GM12873 (cell line): ENCODE results near the gene PPIP5K2.

Experiments used
- TF ChIP-seq, protein P1 (sequence below): IDR thresholded peaks from 2 replicates; pipeline ENCODE4 v1.5.1; 2012; ENCODE audit warnings: low read depth, mild to moderate bottlenecking, moderate library complexity, low read length, control low read depth; ENCODE audit not compliant: insufficient read depth; ENCODE audit errors: missing control alignments

The PPIP5K2 gene

DNA sequence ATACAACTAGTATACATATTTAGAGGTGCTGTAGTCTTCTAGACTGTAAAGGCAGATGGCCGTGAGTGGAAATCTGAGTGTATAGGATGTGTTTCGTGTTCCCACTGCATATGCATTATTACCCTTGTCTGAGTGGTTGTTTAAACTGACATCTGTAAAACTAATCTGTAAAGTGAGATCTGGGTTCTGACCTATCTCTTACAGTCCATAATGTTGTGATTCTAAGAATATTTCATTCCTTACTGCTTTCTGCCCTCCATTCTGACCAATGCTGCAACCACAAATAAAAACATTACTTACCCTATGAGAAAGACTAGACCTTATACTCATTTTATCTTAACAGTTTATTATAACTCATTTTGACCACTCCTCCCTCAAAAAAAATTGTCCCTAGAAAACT lies 90.9 kb downstream of the PPIP5K2 start:
- TF ChIP-seq, protein P1, sequence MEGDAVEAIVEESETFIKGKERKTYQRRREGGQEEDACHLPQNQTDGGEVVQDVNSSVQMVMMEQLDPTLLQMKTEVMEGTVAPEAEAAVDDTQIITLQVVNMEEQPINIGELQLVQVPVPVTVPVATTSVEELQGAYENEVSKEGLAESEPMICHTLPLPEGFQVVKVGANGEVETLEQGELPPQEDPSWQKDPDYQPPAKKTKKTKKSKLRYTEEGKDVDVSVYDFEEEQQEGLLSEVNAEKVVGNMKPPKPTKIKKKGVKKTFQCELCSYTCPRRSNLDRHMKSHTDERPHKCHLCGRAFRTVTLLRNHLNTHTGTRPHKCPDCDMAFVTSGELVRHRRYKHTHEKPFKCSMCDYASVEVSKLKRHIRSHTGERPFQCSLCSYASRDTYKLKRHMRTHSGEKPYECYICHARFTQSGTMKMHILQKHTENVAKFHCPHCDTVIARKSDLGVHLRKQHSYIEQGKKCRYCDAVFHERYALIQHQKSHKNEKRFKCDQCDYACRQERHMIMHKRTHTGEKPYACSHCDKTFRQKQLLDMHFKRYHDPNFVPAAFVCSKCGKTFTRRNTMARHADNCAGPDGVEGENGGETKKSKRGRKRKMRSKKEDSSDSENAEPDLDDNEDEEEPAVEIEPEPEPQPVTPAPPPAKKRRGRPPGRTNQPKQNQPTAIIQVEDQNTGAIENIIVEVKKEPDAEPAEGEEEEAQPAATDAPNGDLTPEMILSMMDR = no peak

DNA sequence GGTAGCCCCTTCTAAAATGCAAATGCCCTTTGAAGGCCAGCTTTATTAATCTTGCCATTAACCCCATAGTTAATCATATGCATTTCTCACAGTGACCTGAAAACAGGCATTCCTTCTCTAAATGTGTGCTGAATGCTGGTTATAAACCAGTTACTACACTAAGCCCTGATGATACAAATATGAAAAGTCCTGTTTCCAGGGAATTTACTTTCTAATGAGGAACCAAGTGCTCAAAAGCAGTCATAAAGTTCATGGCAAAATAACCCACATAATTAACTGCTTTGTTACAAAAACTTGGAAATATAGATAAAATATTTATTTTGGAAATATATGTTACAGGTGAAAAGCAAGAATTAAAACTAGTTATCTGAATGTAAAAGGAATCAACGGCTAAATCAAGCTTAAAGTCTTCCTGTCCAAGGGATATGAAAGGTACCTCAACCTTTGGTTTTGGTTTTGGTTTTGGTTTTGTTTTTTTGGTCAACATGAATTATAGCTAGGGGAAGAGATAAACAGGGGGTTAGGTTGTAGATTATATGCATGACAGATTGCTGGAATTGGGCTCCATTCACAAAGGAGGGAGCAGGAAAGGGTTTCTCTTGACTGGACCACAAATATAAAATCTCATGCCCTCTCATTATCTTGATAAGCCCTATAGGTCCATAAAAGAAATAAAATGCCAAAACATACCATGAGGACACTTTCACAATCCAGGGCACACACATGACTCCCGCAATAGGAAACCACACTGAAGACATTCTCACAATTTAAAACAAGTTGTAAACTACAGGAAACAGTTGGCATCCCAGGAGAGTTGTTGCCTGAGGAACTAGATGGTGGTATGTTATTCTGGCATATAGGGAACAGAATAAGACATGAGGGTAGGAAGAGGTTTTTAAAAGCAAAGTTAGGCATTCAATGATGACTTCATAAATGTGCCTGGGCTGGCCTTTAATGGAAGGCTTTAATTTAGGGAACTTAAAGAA lies 91.8 kb downstream of the PPIP5K2 start:
- TF ChIP-seq, protein P1 = no peak

DNA sequence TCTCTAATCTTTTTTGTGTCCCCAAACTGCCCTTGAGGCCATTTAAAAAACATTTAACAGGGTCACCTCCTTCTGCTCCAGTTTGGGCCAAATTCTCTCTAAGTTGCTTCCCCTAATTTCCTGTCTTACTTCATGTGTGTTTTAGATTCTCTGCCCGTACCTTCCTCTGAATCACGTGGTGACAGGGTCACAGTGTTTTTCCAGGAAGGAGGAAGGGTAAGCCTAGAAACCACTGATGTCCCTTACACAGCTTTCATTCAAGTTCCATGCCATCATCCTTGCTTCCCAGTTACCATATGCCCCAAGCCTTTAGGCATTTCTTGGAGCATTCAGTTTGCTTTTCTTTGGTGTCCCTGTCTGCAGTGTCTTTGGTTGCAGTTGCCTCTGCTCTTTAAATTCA lies 96.0 kb downstream of the PPIP5K2 start:
- TF ChIP-seq, protein P1 = no peak

DNA sequence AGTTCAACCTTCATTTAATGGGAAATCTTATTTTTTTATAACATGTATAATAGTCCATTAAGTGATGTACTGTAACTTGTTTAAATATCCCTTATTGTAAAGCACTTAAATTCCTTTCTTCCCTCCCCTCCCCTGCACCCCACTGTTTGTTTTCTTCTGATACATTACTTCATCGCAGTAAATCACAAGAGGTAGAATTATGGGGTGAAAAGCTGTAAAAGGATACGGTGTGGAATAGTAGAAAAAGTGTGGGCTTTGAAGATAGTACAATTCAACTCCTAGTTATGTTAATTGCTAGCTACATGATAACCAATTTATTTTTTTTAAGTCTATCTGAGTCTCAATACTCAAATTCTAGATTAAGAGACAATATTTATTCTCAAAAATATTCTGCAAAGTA lies 96.6 kb downstream of the PPIP5K2 start:
- TF ChIP-seq, protein P1 = no peak

DNA sequence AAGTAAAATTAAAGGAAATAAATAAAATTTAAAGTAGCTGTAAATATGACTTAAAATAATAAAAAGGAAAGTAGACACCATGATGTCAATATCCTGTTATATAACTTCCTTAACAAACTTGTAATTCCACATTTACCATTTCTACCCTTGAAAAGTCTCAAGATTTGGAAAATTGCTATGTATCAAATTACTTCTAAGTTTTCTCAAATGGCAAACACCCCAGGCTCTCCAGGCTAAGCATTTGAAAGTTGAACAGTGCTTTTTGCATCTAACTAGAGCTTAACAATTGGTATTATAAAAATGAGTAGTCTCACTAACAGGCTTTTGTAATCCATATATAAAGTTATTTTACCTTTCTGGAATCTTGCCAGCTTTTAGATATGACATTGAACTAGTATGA lies 97.0 kb downstream of the PPIP5K2 start:
- TF ChIP-seq, protein P1 = no peak

DNA sequence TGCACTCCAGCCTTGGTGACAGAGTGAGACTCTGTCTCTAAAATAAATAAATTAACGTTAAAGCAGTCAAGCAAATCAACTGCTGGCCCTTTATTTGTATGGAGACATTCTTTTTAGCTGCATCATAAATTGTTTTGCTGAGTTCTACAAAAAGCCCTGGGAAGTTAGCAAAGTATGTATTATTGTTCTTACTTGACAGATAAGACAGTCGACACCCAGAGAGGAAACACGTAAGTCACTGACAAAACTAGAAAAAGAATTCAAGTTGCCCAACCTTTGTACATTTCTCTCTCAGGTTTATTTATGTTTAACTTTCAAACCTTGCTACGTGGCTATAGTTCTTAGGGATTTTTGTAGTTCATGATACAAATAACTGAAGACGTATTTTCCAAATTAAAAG lies 98.1 kb downstream of the PPIP5K2 start:
- TF ChIP-seq, protein P1 = no peak

DNA sequence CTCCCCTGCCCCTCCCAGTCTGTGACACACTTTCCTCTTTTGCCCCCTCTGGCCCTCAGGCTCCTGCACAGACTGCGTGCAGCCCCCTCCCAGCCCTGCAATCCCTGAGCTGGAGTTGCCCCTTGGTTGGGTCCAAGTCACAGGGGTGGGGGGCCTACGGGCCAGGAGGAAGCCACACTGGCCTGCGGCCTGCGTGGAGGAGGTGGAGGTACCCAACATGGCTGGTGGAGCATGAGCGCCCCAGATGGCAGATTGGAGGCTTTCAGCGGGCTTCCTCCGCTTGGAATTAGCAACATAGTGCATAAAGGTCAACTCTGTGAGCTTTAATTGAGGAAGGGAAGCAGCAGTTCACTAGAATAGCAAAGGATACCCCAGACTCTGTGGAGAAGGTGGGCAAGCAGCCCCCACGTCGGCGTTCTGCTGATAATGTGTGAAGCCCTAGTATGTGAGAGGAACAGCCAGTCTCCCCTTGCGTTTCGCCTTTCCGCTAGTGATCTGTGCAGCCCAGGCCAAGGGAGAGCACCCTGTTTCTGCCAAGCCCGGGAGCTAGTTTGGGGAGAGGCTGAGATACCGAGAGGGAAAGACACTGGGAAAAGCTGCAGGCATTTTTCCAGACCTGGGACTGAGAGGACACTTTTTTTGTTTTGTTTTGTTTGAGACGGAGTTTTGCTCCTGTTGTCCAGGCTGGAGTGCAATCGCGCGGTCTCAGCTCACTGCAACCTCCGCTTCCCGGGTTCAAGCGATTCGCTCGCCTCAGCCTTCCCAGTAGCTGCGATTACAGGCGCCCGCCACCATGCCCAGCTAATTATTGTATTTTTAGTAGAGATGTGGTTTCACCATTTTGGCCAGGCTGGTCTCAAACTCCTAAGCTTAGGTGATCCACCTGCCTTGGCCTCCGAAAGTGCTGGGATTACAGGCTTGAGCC lies 103.2 kb downstream of the PPIP5K2 start:
- TF ChIP-seq, protein P1 = no peak
